Measurements from ENCODE around the gene BMF.
A peak's percentile ranks its signal among the peaks of the same experiment; 100 is the strongest.

The BMF gene

GRCh38 chr15:40103864-40104271 is 4.8 kb downstream of the BMF start:
- DNase-seq (ENCODE audit: low read depth), result no peak

GRCh38 chr15:40102897-40103858 is 5.5 kb downstream of the BMF start:
- no peak for DNase-seq (ENCODE audit: low read depth)

GRCh38 chr15:40100947-40101905 is 7.5 kb downstream of the BMF start:
- no peak for DNase-seq (ENCODE audit: low read depth)

GRCh38 chr15:40100123-40100946 is 8.3 kb downstream of the BMF start:
- no peak for DNase-seq (ENCODE audit: low read depth)

GRCh38 chr15:40098489-40099261 is 10.0 kb downstream of the BMF start:
- no peak for DNase-seq (ENCODE audit: low read depth)

GRCh38 chr15:40097968-40098476 is 10.7 kb downstream of the BMF start:
- no peak for DNase-seq (ENCODE audit: low read depth)

GRCh38 chr15:40097096-40097967 is 11.3 kb downstream of the BMF start:
- DNase-seq (ENCODE audit: low read depth), result no peak

- DNase-seq (ENCODE audit: low read depth), result no peak
These were observed 12.4 kb downstream of the BMF start for GRCh38 chr15:40096094-40096891.

GRCh38 chr15:40095371-40096093 is 13.1 kb downstream of the BMF start:
- DNase-seq (ENCODE audit: low read depth), result no peak

GRCh38 chr15:40094156-40094555 is 14.5 kb downstream of the BMF start:
- no peak for DNase-seq (ENCODE audit: low read depth)

GRCh38 chr15:40092979-40093869 is 15.5 kb downstream of the BMF start:
- DNase-seq (ENCODE audit: low read depth), result no peak

GRCh38 chr15:40092256-40092978 is 16.3 kb downstream of the BMF start:
- DNase-seq (ENCODE audit: low read depth), result peak; percentile 87

GRCh38 chr15:40091861-40092255 is 16.8 kb downstream of the BMF start:
- DNase-seq (ENCODE audit: low read depth), result no peak

GRCh38 chr15:40090774-40091455 is 17.8 kb downstream of the BMF start:
- no peak for DNase-seq (ENCODE audit: low read depth)

- no peak for DNase-seq (ENCODE audit: low read depth)
These were observed 19.5 kb downstream of the BMF start for GRCh38 chr15:40088929-40089755.
